Body of pancreas (tissue), 4 donors: Measurements from ENCODE around the gene PAX2. TPM values are rescaled to one million over a fixed set of nuclear protein-coding genes. Genes with fewer than 3 reads are reported as not detected.
A peak's percentile ranks its signal among the peaks of the same experiment; 100 is the strongest.

Experiments
- ATAC-seq: fragments of 150-250 bp; one replicate; pipeline ENCODE4 v1.9.1; 2016
- DNase-seq, 4 donors: peaks; one replicate each; pipeline ENCODE4 v3.0.0-alpha.2; 2019
- H3K27ac ChIP-seq, 4 donors: fragments of 200-600 bp; sonication (generic); 1 replicate in 3 of 4; 2 replicates in 1 of 4; pipeline versions ENCODE4 v1.5.1 to v1.6.1; 2016 to 2019; ENCODE audit warnings: mild to moderate bottlenecking in 1 of 4, mixed read lengths in 1 of 4, moderate library complexity in 1 of 4
- H3K27me3 ChIP-seq, 2 donors: fragments of 200-600 bp; sonication (generic); one replicate each; pipeline ENCODE4 v1.6.0; 2016; ENCODE audit warnings: mild to moderate bottlenecking in 1 of 2
- H3K36me3 ChIP-seq, 2 donors: fragments of 200-600 bp; sonication (generic); replicated peaks in 1 of 2; 2 replicates each; pipeline ENCODE4 v1.5.1; 2016; ENCODE audit warnings: low read depth in 2 of 2; ENCODE audit not compliant: insufficient read depth in 1 of 2
- H3K4me1 ChIP-seq: fragments of 200-600 bp; sonication (generic); one replicate; pipeline ENCODE4 v1.6.0; 2016
- H3K4me3 ChIP-seq, 2 donors: fragments of 200-600 bp; sonication (generic); 1 replicate in 1 of 2; 2 replicates in 1 of 2; pipeline ENCODE4 v1.5.1; 2016 to 2019
- H3K9me3 ChIP-seq, 3 donors: fragments of 200-600 bp; sonication (generic); 1 replicate in 2 of 3; 2 replicates in 1 of 3; pipeline ENCODE4 v1.5.1; 2016
- CTCF ChIP-seq, 7 experiments: fragments of 450-650 bp in 4 of 7; fragments of 200-600 bp in 3 of 7; sonication (generic) in 3 of 7; IDR thresholded peaks; one replicate each; pipeline ENCODE4 v1.5.1; 2016 to 2019; ENCODE audit warnings: antibody characterized with exemption in 7 of 7
- POLR2A ChIP-seq, 3 donors: fragments of 450-650 bp; IDR thresholded peaks; one replicate each; pipeline ENCODE4 v1.6.1; 2016; ENCODE audit warnings: antibody characterized with exemption in 3 of 3, mild to moderate bottlenecking in 2 of 3
- WGBS, 2 donors: methylation state at CpG; one replicate each; pipeline ENCODE4 v1.1.5; 2017; 5-methylcytosine and 5-hydroxymethylcytosine counted together
- intact Hi-C: fragments of 100-400 bp; cut with DNase I; formaldehyde crosslinking; loops from one replicate; pipeline ENCODE4 v1.15.1; 2023
- total RNA-seq, 2 donors: library from RNA; depleted of rRNA; stranded (reverse); fragments of >200 nt; gene quantifications; one replicate each; pipeline ENCODE4 v1.1.0, GENCODE V29; 2016

The PAX2 gene
- total RNA-seq, 2 donors from 2014 or later, result under 0.01 TPM; not detected in 1

DNA sequence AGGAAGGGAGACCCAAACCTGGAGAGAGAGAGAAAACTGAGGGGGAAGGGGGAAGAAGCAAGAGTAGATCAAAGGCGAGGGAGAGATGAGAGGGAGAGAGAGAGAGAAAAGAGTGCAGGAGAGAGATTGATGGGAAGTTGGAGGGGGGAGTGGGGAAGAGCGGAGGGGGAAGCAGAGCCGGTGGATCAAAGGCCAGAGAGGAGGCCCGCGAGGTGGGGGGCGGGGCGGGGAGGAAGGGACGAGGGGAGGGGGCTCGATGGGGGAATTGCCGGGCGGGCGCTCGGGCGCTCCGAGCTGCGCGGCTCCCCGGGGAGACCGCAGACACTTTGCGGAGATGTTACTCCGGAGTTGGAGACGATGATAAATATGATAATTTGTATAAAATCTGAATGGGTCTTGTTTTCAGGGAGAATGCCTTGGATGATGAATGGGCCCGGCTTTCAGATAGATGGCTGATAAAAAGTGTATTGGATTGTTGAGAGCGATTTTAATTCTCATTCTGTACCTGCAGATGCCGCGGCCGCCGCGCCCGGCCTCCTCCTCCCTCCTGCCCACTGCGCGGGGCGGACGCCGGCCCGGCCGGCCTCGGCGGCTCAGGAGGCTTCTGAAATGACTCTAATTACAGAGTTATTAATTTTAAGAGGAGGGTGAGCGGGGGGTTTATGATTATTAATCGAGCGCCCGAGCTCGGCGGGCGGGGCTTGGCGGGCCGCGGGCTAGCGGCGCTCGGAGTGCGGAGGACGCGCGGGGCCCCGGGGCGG is 21.4 kb upstream of the PAX2 start:
- ATAC-seq, result no peak
- no peaks in the 10 kb centered on the region for H3K36me3 ChIP-seq
- TF ChIP-seq CTCF (IDR thresholded peaks at IDR 0.05), result no peak
- no peak for TF ChIP-seq POLR2A (IDR thresholded peaks at IDR 0.05)
- H3K4me3 ChIP-seq, result no peak overlapping the region
- no peak overlapping the region for H3K27ac ChIP-seq
- no peaks in the 10 kb centered on the region for H3K9me3 ChIP-seq
- peak in 1 of 4 donors; percentile 2 for DNase-seq
- peaks cover 0 to 15% of the 10 kb centered on the region in 2 donors for H3K27me3 ChIP-seq
- intact Hi-C loops, result no loop called here
- 2 to 6% methylated on average over 25 to 54 of the region's 58 CpGs for WGBS, 2 donors
- peaks cover 8% of the 10 kb centered on the region for H3K4me1 ChIP-seq

- Histone ChIP-seq H3K27me3 (peaks cover 0 to 22% of the 10 kb centered on the region in 2 donors), H3K4me3 (no peak overlapping the region), H3K4me1 (peaks cover 14% of the 10 kb centered on the region), H3K27ac (no peak overlapping the region), H3K36me3 (no peaks in the 10 kb centered on the region), H3K9me3 (no peaks in the 10 kb centered on the region)
- TF ChIP-seq CTCF (IDR thresholded peaks at IDR 0.05), result no peak
- no peak for TF ChIP-seq POLR2A (IDR thresholded peaks at IDR 0.05)
- ATAC-seq (no peak), DNase-seq (no peak)
- intact Hi-C loops, result no loop called here
- 0 to 9% methylated on average over 1 to 32 of the region's 33 CpGs for WGBS, 2 donors
These were observed 20.8 kb upstream of the PAX2 start for GRCh38 chr10:100724531-100725027.

- Histone ChIP-seq H3K4me3 (no peak overlapping the region), H3K36me3 (no peaks in the 10 kb centered on the region), H3K4me1 (peaks cover 19% of the 10 kb centered on the region), H3K27ac (no peak overlapping the region), H3K9me3 (no peaks in the 10 kb centered on the region), H3K27me3 (peaks cover 0 to 26% of the 10 kb centered on the region in 2 donors)
- intact Hi-C loops, result no loop called here
- 57 to 73% methylated on average over 4 to 5 of the region's 5 CpGs for WGBS, 2 donors
- no peak for TF ChIP-seq POLR2A (IDR thresholded peaks at IDR 0.05)
- TF ChIP-seq CTCF (IDR thresholded peaks at IDR 0.05), result no peak
- ATAC-seq (no peak), DNase-seq (peak in 1 of 4 donors; percentile 2)
These were observed 20.3 kb upstream of the PAX2 start for GRCh38 chr10:100725071-100725471.

DNA sequence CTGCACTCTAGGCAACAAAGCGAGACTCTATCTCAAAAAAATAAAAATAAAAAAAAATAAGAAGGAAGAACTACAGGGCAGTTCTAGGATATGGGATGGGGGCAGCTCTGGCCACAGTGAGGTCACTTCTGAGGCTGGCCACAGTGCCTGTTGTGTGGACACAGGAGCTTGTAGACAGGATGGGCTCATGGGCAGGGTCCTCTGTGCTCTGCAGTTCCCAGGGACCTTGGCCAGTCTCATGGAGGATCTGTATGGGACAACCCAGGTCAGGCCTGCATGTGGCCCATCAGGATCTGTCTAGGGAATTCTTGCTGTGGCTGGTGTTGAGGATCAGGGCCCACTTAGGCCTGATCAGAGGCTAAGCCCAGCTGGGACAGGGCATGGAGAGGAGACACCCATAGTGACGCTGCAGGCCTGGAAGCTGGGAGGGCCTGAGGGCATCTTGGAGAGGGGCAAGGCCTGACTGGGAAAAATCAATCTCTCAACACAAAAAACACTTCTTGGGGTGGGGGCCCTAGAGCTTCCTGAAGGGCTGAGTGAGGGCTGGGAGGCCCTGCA is 19.4 kb upstream of the PAX2 start:
- Histone ChIP-seq H3K4me1 (peaks cover 28% of the 10 kb centered on the region), H3K36me3 (no peaks in the 10 kb centered on the region), H3K9me3 (no peaks in the 10 kb centered on the region), H3K27ac (no peak overlapping the region), H3K4me3 (no peak overlapping the region), H3K27me3 (peaks cover 0 to 26% of the 10 kb centered on the region in 2 donors)
- WGBS, 2 donors, result 88 to 94% methylated on average over 2 of the region's 2 CpGs
- DNase-seq, result no peak
- TF ChIP-seq CTCF (IDR thresholded peaks at IDR 0.05), result no peak
- no peak for TF ChIP-seq POLR2A (IDR thresholded peaks at IDR 0.05)
- intact Hi-C loops, result no loop called here
- no peak for ATAC-seq
